ENCODE measurements around the gene GGTLC2. TPM values are rescaled to one million over a fixed set of nuclear protein-coding genes. Genes with fewer than 3 reads are reported as not detected.
"Not testable (repeated sequence)": the region's sequence is repeated elsewhere in the genome, so short reads cannot be mapped to it uniquely, and the experiment has no call there.

Gene GGTLC2
- total and polyA plus RNA-seq, 11 donors = not detected

GRCh38 chr22:22683668-22684361 is 39.4 kb downstream of the GGTLC2 start:
- intact Hi-C loops (cut with DNase I) = loop anchor here in 5 of 10 donors (10.0 kb wide), 4 partner anchors 89 to 489 kb away; no protein-coding TSS in a partner anchor
- 89 to 94% (median 89%) methylated on average over 4 to 5 of the region's 5 CpGs for WGBS, 4 donors
- no peak for ATAC-seq

GRCh38 chr22:22684580-22685561 is 40.5 kb downstream of the GGTLC2 start:
- Histone ChIP-seq H3K9me3 (no peaks in the 10 kb centered on the region), H3K27ac (no peak overlapping the region), H3K4me1 (no peaks in the 10 kb centered on the region), H3K4me3 (no peak overlapping the region), H3K36me3 (no peaks in the 10 kb centered on the region), H3K27me3 (no peaks in the 10 kb centered on the region)
- no peak for ATAC-seq
- intact Hi-C loops (cut with DNase I) = loop anchor here in 9 of 10 donors (5.0 to 10.0 kb wide), 8 partner anchors 90 to 490 kb away; no protein-coding TSS in a partner anchor
- WGBS, 4 donors = 66 to 74% (median 67%) methylated on average over 7 to 9 of the region's 9 CpGs
- DNase-seq = no peak
- TF ChIP-seq POLR2A (IDR thresholded peaks at IDR 0.05) (no peak), CTCF (IDR thresholded peaks at IDR 0.05) (peak in 5 of 12 donors; percentile 19 to 37 (median 25))

More at GRCh38 chr22:22683668-22684361, 39.4 kb downstream of the GGTLC2 start:
- Histone ChIP-seq H3K4me3 (no peak overlapping the region), H3K27me3 (no peaks in the 10 kb centered on the region), H3K36me3 (no peaks in the 10 kb centered on the region), H3K9me3 (no peaks in the 10 kb centered on the region), H3K4me1 (no peaks in the 10 kb centered on the region), H3K27ac (no peak overlapping the region)
- TF ChIP-seq POLR2A (IDR thresholded peaks at IDR 0.05) = no peak
- TF ChIP-seq CTCF (IDR thresholded peaks at IDR 0.05) = no peak
- no peak for DNase-seq

DNA sequence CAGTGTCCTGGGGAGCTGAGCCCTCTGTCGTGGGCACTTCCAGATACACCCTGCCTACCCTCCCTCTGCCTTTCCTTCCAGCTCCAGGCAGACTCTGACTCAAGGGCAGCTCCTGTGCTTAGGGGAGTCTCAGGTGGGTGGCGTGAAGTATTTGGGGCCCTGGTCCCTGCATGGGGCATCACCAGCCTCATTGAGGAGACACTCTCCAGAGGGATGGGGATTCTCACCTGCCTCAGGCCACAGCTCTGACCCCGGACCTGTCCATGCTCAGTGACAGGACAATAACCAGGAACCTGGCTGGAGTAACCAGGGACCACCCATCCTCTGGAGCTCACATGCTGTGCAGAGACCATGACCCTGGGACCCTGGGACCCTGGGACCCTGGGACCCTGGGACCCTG is 41.2 kb downstream of the GGTLC2 start:
- intact Hi-C loops (cut with DNase I) = loop anchor here in 9 of 10 donors (5.0 to 10.0 kb wide), 8 partner anchors 91 to 491 kb away; no protein-coding TSS in a partner anchor
- TF ChIP-seq CTCF (IDR thresholded peaks at IDR 0.05) (no peak), POLR2A (IDR thresholded peaks at IDR 0.05) (no peak)

GRCh38 chr22:22686202-22687115 is 42.0 kb downstream of the GGTLC2 start:
- DNase-seq, H3K4me3 ChIP-seq, H3K27ac ChIP-seq, H3K9me3 ChIP-seq, H3K27me3 ChIP-seq, H3K36me3 ChIP-seq, H3K4me1 ChIP-seq, ATAC-seq: not testable (repeated sequence)
- WGBS, 4 donors = 85 to 91% (median 90%) methylated on average over 8 of the region's 8 CpGs
- intact Hi-C loops (cut with DNase I) = loop anchor here in 9 of 10 donors (5.0 to 10.0 kb wide), 8 partner anchors 92 to 492 kb away; no protein-coding TSS in a partner anchor

More for the DNA sequence above, 41.2 kb downstream of the GGTLC2 start:
- H3K36me3 ChIP-seq = no peaks in the 10 kb centered on the region
- no peak for ATAC-seq
- H3K4me3 ChIP-seq = no peak overlapping the region
- no peaks in the 10 kb centered on the region for H3K4me1 ChIP-seq
- DNase-seq = no peak
- H3K9me3 ChIP-seq = no peaks in the 10 kb centered on the region
- WGBS, 4 donors = 82 to 100% (median 87%) methylated on average over 2 to 3 of the region's 3 CpGs
- H3K27me3 ChIP-seq = no peaks in the 10 kb centered on the region
- no peak overlapping the region for H3K27ac ChIP-seq

All from heart left ventricle (tissue), 16 donors.